Adrenal gland (tissue), 5 donors: ENCODE data around the gene VPS37C.

ENCODE experiments used
- CTCF ChIP-seq, 6 experiments: fragments of 450-650 bp in 4 of 6; fragments of 200-600 bp in 2 of 6; sonication (generic) in 1 of 6; IDR thresholded peaks; 1 replicate in 5 of 6; 2 replicates in 1 of 6; pipeline versions ENCODE4 v1.5.1 to v1.8.0; 2016 to 2021; ENCODE audit warnings: antibody characterized with exemption in 6 of 6, mild to moderate bottlenecking in 2 of 6, moderate library complexity in 1 of 6
- POLR2A ChIP-seq, 2 donors: fragments of 450-650 bp; IDR thresholded peaks; one replicate each; pipeline ENCODE4 v1.6.1; 2017; ENCODE audit warnings: antibody characterized with exemption in 2 of 2, mild to moderate bottlenecking in 2 of 2, moderate library complexity in 1 of 2
- donor health status: DM: no; HTN: no; CAD: no.

- TF ChIP-seq CTCF (IDR thresholded peaks at IDR 0.05) (no peak), POLR2A (IDR thresholded peaks at IDR 0.05) (no peak)
Measured at GRCh38 chr11:61140416-61140815, 20.8 kb downstream of the VPS37C start.
